IPS-NIHi7 (cell line): ENCODE results near the gene CMIP.

ENCODE experiments used
- DNase-seq: peaks from one replicate; pipeline ENCODE4 v3.0.0; 2012; ENCODE audit warnings: mixed read lengths; ENCODE audit errors: extremely low spot score

Gene CMIP

DNA sequence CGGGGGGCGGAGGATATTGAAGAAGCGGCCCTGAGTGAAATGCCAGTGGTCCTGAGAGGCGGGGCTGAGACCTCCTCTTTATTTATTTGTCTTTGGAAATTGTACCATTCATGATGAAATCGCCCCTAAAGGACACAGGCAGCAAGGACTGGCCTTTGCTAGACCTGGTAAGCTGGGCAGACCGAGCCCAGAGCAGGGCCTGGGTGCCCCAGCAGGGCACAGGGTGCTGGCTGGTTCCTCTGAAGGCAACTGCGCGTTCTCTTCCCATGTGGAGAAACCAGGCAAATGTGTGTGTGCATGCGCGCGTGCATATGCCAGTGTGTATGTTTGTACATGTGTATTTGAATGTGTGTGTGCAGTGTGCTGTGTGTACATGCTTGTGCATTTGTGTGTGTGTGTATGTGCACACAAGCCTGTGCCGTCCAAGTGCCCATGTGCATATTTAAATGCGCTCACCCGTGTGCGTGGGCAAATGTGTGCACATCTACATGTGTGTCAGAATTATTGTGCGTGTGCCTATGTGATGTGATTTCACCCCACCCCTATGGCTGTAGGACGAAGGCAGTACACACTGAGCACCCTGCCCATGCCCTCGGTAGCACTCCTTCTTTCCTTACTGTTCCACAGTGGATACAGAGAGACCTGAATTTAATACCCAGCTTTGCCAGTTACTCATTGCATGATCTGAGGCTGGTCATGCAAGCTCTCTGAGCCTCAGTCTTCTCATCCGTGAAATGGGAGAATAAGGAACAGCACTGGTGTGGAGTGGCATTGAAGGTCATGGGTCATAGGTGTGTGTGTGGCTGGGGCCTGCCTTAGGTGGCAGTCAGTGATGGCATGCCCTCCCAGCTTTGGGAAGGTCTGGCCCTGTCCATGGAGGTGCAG lies 105.2 kb downstream of the CMIP start:
- no peak for DNase-seq

DNA sequence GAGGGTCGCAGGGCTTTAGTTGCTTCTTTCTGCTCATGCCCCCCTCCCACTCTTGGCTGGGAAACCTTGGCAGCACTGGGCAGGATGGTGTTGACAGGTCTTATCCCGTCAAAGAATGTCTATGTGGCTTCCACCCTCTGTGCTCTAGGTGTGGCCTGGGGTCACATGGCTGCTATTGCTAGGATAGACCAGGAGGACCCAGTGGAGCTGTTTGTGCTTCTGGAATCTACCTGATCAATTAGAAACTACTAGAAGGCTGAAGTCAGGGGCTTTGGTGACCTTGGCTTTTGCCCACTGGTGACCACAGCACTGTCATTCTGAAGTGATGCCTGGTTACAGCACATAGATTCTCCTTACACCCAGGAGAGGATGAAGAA lies 105.8 kb downstream of the CMIP start:
- no peak for DNase-seq

DNA sequence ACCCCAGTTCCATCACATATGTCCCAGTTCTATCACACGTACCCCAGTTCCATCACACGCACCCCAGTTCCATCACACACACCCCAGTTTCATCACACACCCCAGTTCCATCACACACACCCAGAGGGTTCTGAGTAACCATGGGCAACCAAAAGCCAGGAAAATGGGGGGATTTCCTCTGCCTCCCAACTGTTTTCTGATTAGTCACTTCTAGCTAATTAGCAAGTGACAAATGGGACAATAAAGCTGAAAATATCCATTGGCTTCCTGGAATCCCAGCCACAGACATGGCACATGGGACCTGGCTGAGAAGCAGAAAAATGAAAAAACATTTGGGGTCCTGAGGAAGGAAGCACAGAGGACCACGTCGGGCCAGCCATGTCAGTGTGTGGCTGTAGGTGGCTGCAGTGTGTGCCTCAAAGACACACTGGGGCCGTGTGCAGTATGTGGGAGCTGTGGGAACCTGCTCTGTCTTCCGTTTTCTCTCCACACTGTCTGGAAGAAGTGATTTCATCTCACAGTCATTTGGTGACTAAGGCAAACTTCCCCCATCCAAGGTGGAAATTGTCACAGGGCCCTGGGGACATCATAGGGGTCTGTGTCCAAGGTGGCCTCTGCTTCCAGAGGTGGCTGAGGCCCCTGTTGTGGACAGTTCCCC lies 106.7 kb downstream of the CMIP start:
- DNase-seq = no peak

GRCh38 chr16:81551821-81552304 lies 107.3 kb downstream of the CMIP start:
- no peak for DNase-seq

DNA sequence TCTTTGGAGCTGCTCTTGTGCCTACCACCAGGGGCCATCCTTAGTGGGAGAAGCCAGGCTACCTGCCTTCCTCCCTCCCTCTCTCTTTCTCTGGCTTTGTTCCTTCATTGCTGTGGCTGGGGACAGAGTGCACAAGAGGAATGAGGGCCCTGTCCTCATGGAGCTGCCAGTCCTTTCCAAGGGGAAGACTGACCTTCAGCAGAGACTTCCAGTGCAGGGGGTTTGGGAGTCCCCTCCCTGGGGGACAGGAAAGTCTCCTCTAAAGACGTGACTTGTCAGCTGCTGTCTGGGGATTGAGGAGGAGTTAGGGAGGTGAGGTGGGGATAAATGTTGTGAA lies 108.1 kb downstream of the CMIP start:
- DNase-seq = no peak

DNA sequence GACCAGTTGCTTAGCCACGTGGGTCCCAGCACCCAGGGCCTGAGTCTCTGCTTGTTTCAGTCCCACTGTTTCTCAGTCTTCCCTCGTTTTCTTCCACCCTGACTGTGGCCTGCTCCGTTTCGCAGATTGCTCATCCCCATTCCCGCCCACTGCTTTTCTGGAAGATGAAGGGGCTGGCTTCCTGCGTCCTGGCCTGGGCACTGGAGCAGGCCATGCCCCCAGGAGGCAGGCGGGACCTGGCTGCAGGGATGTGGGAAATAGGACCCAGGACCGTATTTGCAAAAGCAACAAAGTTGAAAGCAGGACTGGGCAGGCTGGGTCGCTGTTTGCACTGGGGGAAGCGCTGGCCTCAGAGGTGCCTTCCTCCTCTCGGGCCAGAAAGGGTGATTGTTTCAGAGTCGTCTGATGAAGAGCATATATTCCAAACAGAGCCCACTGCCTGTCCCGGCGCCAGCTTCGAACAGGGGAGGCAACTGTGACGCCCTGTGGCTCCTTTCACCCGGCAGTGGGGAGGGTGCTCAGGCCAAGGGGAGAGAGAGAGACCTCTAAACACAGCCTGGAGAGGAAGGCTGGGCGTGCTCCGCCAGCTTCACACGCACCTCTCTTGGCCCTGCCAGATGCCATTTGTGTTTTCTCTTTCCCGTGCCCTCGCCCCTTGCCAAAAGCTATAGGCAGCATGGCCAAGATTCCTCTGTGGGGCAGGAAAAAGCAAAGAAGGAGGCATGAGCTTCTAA lies 108.6 kb downstream of the CMIP start:
- no peak for DNase-seq

GRCh38 chr16:81553814-81554675 lies 109.4 kb downstream of the CMIP start:
- DNase-seq = no peak

GRCh38 chr16:81554979-81555378 lies 110.4 kb downstream of the CMIP start:
- no peak for DNase-seq

- no peak for DNase-seq
Measured at GRCh38 chr16:81555660-81556059, 111.1 kb downstream of the CMIP start.

GRCh38 chr16:81556715-81557284 lies 112.2 kb downstream of the CMIP start:
- no peak for DNase-seq

GRCh38 chr16:81558077-81558443 lies 113.5 kb downstream of the CMIP start:
- no peak for DNase-seq

GRCh38 chr16:81558444-81559175 lies 114.0 kb downstream of the CMIP start:
- no peak for DNase-seq

- DNase-seq = no peak
Measured at GRCh38 chr16:81560979-81561657, 116.5 kb downstream of the CMIP start.

GRCh38 chr16:81562174-81562849 lies 117.7 kb downstream of the CMIP start:
- DNase-seq = no peak

GRCh38 chr16:81562926-81563325 lies 118.3 kb downstream of the CMIP start:
- DNase-seq = no peak

- DNase-seq = no peak
Measured at GRCh38 chr16:81564421-81564911, 119.9 kb downstream of the CMIP start.

DNA sequence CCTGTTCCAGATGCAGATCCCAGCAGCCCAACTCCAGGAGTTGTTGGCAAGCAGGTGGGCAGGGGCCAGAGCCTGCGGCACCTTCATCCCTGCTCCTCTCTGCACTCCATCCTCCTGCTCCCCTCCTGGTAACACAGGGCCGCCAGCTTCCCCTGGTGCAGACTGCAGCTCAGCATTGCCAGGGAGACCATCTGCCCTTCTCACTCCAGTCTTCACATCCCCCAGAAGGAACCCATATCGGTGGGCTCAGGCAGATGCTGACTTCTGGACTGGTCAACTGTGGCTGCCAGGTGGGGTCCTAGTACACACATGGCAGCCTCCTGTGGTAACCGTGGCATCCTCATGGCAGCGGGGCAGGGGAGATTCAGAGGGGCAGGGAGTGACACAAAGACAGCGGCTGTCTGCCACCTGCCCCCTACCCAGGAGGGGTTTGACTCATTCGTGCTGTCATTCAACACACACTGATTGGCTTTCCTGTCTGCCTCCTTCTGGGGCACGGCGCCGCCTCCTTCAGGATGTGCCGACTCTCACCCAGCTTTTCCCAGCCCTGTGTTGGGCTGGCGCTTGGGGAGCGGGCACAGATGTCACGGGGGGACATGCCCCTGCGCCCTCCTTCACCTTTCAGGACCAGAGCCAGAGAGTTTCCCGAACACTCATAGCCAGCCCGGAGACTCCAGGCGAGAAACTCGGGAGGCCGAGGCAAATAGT lies 120.9 kb downstream of the CMIP start:
- DNase-seq = no peak
